ENCODE data around the gene CASZ1.

CASZ1 gene

GRCh38 chr1:10677491-10678391 lies 118.7 kb downstream of the CASZ1 start:
- DNase-seq (ENCODE audit: low read depth, low spot score): no peak
- H3K27me3 ChIP-seq (ENCODE audit: control insufficient read depth, insufficient read depth, low read length): no peaks in the 10 kb centered on the region

GRCh38 chr1:10676963-10677362 lies 119.5 kb downstream of the CASZ1 start:
- Histone ChIP-seq H3K27ac (ENCODE audit: low read length) (no peak overlapping the region), H3K9me3 (ENCODE audit: control insufficient read depth, insufficient read depth, low read length) (no peaks in the 10 kb centered on the region), H3K36me3 (ENCODE audit: control insufficient read depth, insufficient read depth, low read length) (no peaks in the 10 kb centered on the region), H3K4me1 (ENCODE audit: control insufficient read depth, insufficient read depth, low read length) (peaks cover 13% of the 10 kb centered on the region), H3K27me3 (ENCODE audit: control insufficient read depth, insufficient read depth, low read length) (no peaks in the 10 kb centered on the region), H3K4me3 (ENCODE audit: low read length) (no peak overlapping the region)
- no peak for DNase-seq (ENCODE audit: low read depth, low spot score)
- no CpG with 5 or more reads among the region's 13 CpGs for WGBS (ENCODE audit: insufficient coverage, insufficient read length)

More at GRCh38 chr1:10677491-10678391, 118.7 kb downstream of the CASZ1 start:
- no peak overlapping the region for H3K4me3 ChIP-seq (ENCODE audit: low read length)
- no peaks in the 10 kb centered on the region for H3K36me3 ChIP-seq (ENCODE audit: control insufficient read depth, insufficient read depth, low read length)
- no CpG with 5 or more reads among the region's 27 CpGs for WGBS (ENCODE audit: insufficient coverage, insufficient read length)
- H3K4me1 ChIP-seq (ENCODE audit: control insufficient read depth, insufficient read depth, low read length): peaks cover 15% of the 10 kb centered on the region
- no peak overlapping the region for H3K27ac ChIP-seq (ENCODE audit: low read length)
- no peaks in the 10 kb centered on the region for H3K9me3 ChIP-seq (ENCODE audit: control insufficient read depth, insufficient read depth, low read length)

- Histone ChIP-seq H3K9me3 (ENCODE audit: control insufficient read depth, insufficient read depth, low read length) (no peaks in the 10 kb centered on the region), H3K4me1 (ENCODE audit: control insufficient read depth, insufficient read depth, low read length) (peaks cover 12% of the 10 kb centered on the region), H3K27me3 (ENCODE audit: control insufficient read depth, insufficient read depth, low read length) (no peaks in the 10 kb centered on the region), H3K27ac (ENCODE audit: low read length) (no peak overlapping the region), H3K4me3 (ENCODE audit: low read length) (no peak overlapping the region), H3K36me3 (ENCODE audit: control insufficient read depth, insufficient read depth, low read length) (no peaks in the 10 kb centered on the region)
- no CpG with 5 or more reads among the region's 5 CpGs for WGBS (ENCODE audit: insufficient coverage, insufficient read length)
- no peak for DNase-seq (ENCODE audit: low read depth, low spot score)
Measured at GRCh38 chr1:10675813-10676212, 120.6 kb downstream of the CASZ1 start.

- WGBS (ENCODE audit: insufficient coverage, insufficient read length): no CpG with 5 or more reads among the region's 29 CpGs
- no peaks in the 10 kb centered on the region for H3K9me3 ChIP-seq (ENCODE audit: control insufficient read depth, insufficient read depth, low read length)
- H3K27ac ChIP-seq (ENCODE audit: low read length): no peak overlapping the region
- no peaks in the 10 kb centered on the region for H3K27me3 ChIP-seq (ENCODE audit: control insufficient read depth, insufficient read depth, low read length)
- no peak for DNase-seq (ENCODE audit: low read depth, low spot score)
- H3K4me3 ChIP-seq (ENCODE audit: low read length): no peak overlapping the region
- no peaks in the 10 kb centered on the region for H3K36me3 ChIP-seq (ENCODE audit: control insufficient read depth, insufficient read depth, low read length)
- H3K4me1 ChIP-seq (ENCODE audit: control insufficient read depth, insufficient read depth, low read length): peaks cover 12% of the 10 kb centered on the region
Measured at GRCh38 chr1:10674700-10675609, 121.5 kb downstream of the CASZ1 start.

- no CpG with 5 or more reads among the region's 16 CpGs for WGBS (ENCODE audit: insufficient coverage, insufficient read length)
- no peaks in the 10 kb centered on the region for H3K9me3 ChIP-seq (ENCODE audit: control insufficient read depth, insufficient read depth, low read length)
- H3K4me1 ChIP-seq (ENCODE audit: control insufficient read depth, insufficient read depth, low read length): peaks cover 9% of the 10 kb centered on the region
- H3K27me3 ChIP-seq (ENCODE audit: control insufficient read depth, insufficient read depth, low read length): no peaks in the 10 kb centered on the region
- no peak overlapping the region for H3K4me3 ChIP-seq (ENCODE audit: low read length)
- no peaks in the 10 kb centered on the region for H3K36me3 ChIP-seq (ENCODE audit: control insufficient read depth, insufficient read depth, low read length)
- no peak for DNase-seq (ENCODE audit: low read depth, low spot score)
- H3K27ac ChIP-seq (ENCODE audit: low read length): no peak overlapping the region
Measured at GRCh38 chr1:10674222-10674621, 122.2 kb downstream of the CASZ1 start.

GRCh38 chr1:10673109-10673711 lies 123.2 kb downstream of the CASZ1 start:
- no CpG with 5 or more reads among the region's 19 CpGs for WGBS (ENCODE audit: insufficient coverage, insufficient read length)
- Histone ChIP-seq H3K9me3 (ENCODE audit: control insufficient read depth, insufficient read depth, low read length) (no peaks in the 10 kb centered on the region), H3K36me3 (ENCODE audit: control insufficient read depth, insufficient read depth, low read length) (no peaks in the 10 kb centered on the region; the same call in 1 of the 2 replicates), H3K27me3 (ENCODE audit: control insufficient read depth, insufficient read depth, low read length) (no peaks in the 10 kb centered on the region), H3K4me3 (ENCODE audit: low read length) (no peak overlapping the region), H3K4me1 (ENCODE audit: control insufficient read depth, insufficient read depth, low read length) (peaks cover 10% of the 10 kb centered on the region), H3K27ac (ENCODE audit: low read length) (no peak overlapping the region)
- DNase-seq (ENCODE audit: low read depth, low spot score): no peak

GRCh38 chr1:10672343-10673050 lies 123.9 kb downstream of the CASZ1 start:
- H3K27me3 ChIP-seq (ENCODE audit: control insufficient read depth, insufficient read depth, low read length): no peaks in the 10 kb centered on the region
- no peak for DNase-seq (ENCODE audit: low read depth, low spot score)
- 100% methylated on average over 3 of the region's 35 CpGs for WGBS (ENCODE audit: insufficient coverage, insufficient read length)
- H3K36me3 ChIP-seq (ENCODE audit: control insufficient read depth, insufficient read depth, low read length): no peaks in the 10 kb centered on the region; the same call in 1 of the 2 replicates
- no peaks in the 10 kb centered on the region for H3K9me3 ChIP-seq (ENCODE audit: control insufficient read depth, insufficient read depth, low read length)
- H3K27ac ChIP-seq (ENCODE audit: low read length): no peak overlapping the region
- H3K4me1 ChIP-seq (ENCODE audit: control insufficient read depth, insufficient read depth, low read length): peaks cover 7% of the 10 kb centered on the region
- no peak overlapping the region for H3K4me3 ChIP-seq (ENCODE audit: low read length)

GRCh38 chr1:10671622-10672342 lies 124.7 kb downstream of the CASZ1 start:
- no CpG with 5 or more reads among the region's 27 CpGs for WGBS (ENCODE audit: insufficient coverage, insufficient read length)
- H3K27ac ChIP-seq (ENCODE audit: low read length): no peak overlapping the region
- H3K27me3 ChIP-seq (ENCODE audit: control insufficient read depth, insufficient read depth, low read length): no peaks in the 10 kb centered on the region
- DNase-seq (ENCODE audit: low read depth, low spot score): no peak
- H3K9me3 ChIP-seq (ENCODE audit: control insufficient read depth, insufficient read depth, low read length): no peaks in the 10 kb centered on the region
- H3K36me3 ChIP-seq (ENCODE audit: control insufficient read depth, insufficient read depth, low read length): no peaks in the 10 kb centered on the region; the same call in 1 of the 2 replicates
- no peak overlapping the region for H3K4me3 ChIP-seq (ENCODE audit: low read length)
- H3K4me1 ChIP-seq (ENCODE audit: control insufficient read depth, insufficient read depth, low read length): peaks cover 2% of the 10 kb centered on the region; the same call in 1 of the 2 replicates

- Histone ChIP-seq H3K27me3 (ENCODE audit: control insufficient read depth, insufficient read depth, low read length) (no peaks in the 10 kb centered on the region), H3K36me3 (ENCODE audit: control insufficient read depth, insufficient read depth, low read length) (no peaks in the 10 kb centered on the region; the same call in 1 of the 2 replicates), H3K9me3 (ENCODE audit: control insufficient read depth, insufficient read depth, low read length) (no peaks in the 10 kb centered on the region), H3K27ac (ENCODE audit: low read length) (no peak overlapping the region), H3K4me1 (ENCODE audit: control insufficient read depth, insufficient read depth, low read length) (peaks cover 2% of the 10 kb centered on the region; the same call in 1 of the 2 replicates), H3K4me3 (ENCODE audit: low read length) (no peak overlapping the region)
- no CpG with 5 or more reads among the region's 18 CpGs for WGBS (ENCODE audit: insufficient coverage, insufficient read length)
- no peak for DNase-seq (ENCODE audit: low read depth, low spot score)
Measured at GRCh38 chr1:10671090-10671489, 125.4 kb downstream of the CASZ1 start.

Measured in iPS DF 6.9 (cell line).